ENCODE measurements around the gene ARFRP1. TPM values are rescaled to one million over a fixed set of nuclear protein-coding genes. Genes with fewer than 3 reads are reported as not detected.

ARFRP1 gene
- total RNA-seq, 1 donor from 2014 or later = 74.5 TPM

- intact Hi-C loops (cut with micrococcal nuclease) = no loop called here
Measured at GRCh38 chr20:63693083-63693732, 14.6 kb downstream of the ARFRP1 start.

GRCh38 chr20:63692436-63693082, 15.2 kb downstream of the ARFRP1 start:
- intact Hi-C loops (cut with micrococcal nuclease) = no loop called here

GRCh38 chr20:63691711-63692435, 15.9 kb downstream of the ARFRP1 start:
- intact Hi-C loops (cut with micrococcal nuclease) = no loop called here

- intact Hi-C loops (cut with micrococcal nuclease) = no loop called here
Measured at GRCh38 chr20:63690898-63691710, 16.7 kb downstream of the ARFRP1 start.

- intact Hi-C loops (cut with micrococcal nuclease) = no loop called here
Measured at GRCh38 chr20:63690003-63690897, 17.5 kb downstream of the ARFRP1 start.

- intact Hi-C loops (cut with micrococcal nuclease) = no loop called here
Measured at GRCh38 chr20:63689046-63690002, 18.5 kb downstream of the ARFRP1 start.

- intact Hi-C loops (cut with micrococcal nuclease) = no loop called here
Measured at GRCh38 chr20:63688228-63689045, 19.3 kb downstream of the ARFRP1 start.

- intact Hi-C loops (cut with micrococcal nuclease) = no loop called here
Measured at GRCh38 chr20:63687419-63688178, 20.2 kb downstream of the ARFRP1 start.

- intact Hi-C loops (cut with micrococcal nuclease) = no loop called here
Measured at GRCh38 chr20:63686492-63687321, 21.1 kb downstream of the ARFRP1 start.

- intact Hi-C loops (cut with micrococcal nuclease) = no loop called here
Measured at GRCh38 chr20:63686094-63686491, 21.7 kb downstream of the ARFRP1 start.

- intact Hi-C loops (cut with micrococcal nuclease) = no loop called here
Measured at GRCh38 chr20:63685269-63686026, 22.3 kb downstream of the ARFRP1 start.

- intact Hi-C loops (cut with micrococcal nuclease) = no loop called here
Measured at GRCh38 chr20:63682384-63683139, 25.2 kb downstream of the ARFRP1 start.

- intact Hi-C loops (cut with micrococcal nuclease) = no loop called here
Measured at GRCh38 chr20:63681609-63682142, 26.1 kb downstream of the ARFRP1 start.

- intact Hi-C loops (cut with micrococcal nuclease) = no loop called here
Measured at GRCh38 chr20:63680857-63681608, 26.7 kb downstream of the ARFRP1 start.

Measured in T-helper 1 cell treated with Interleukin-12 subunit alpha and Interleukin-12 subunit beta and Interleukin-4 antibody, amounts not matched to agents 30 ng/mL and 1 ng/mL, for 36 hours (primary cell).